IMR-90 (cell line): ENCODE data around the gene PTCD2. TPM values are rescaled to one million over a fixed set of nuclear protein-coding genes. Genes with fewer than 3 reads are reported as not detected.

Experiments used
- ATAC-seq: fragments of 200-7000 bp; cut with Tn5 transposase; 2 replicates; pipeline ENCODE4 v1.9.1; 2020; ENCODE audit warnings: low read depth, mild to moderate bottlenecking, moderate library complexity
- BruUV-seq: library from RNA; stranded (reverse); fragments of 400-500 nt; replicated peaks from 2 replicates; lab custom pipeline; 2021; lab: Mats Ljungman, UMichigan
- CTCF ChIA-PET: fragments of 300-600 bp; formaldehyde crosslinking; extraction: SDS; loops from one replicate; lab custom pipeline; 2021; ENCODE audit warnings: antibody characterized with exemption; lab: Yijun Ruan, JAX
- POLR2A ChIA-PET: fragments of 300-600 bp; sonication (Branson Sonifier 250); formaldehyde crosslinking; loops from one replicate; lab custom pipeline; 2022; ENCODE audit warnings: antibody characterized with exemption; ENCODE audit not compliant: unreplicated experiment; lab: Charles Lee
- DNase-seq: peaks from one replicate; pipeline ENCODE4 v3.0.0; 2013
- H2AFZ ChIP-seq: replicated peaks from 2 replicates; pipeline ENCODE3; 2013; ENCODE audit warnings: low read length, mild to moderate bottlenecking; ENCODE audit not compliant: poor library complexity
- H2AK5ac ChIP-seq: 2 replicates; pipeline ENCODE4 v1.6.1; 2013; ENCODE audit warnings: low read depth, low read length, inconsistent platforms
- H2AK9ac ChIP-seq: replicated peaks from 2 replicates; pipeline ENCODE3; 2013; ENCODE audit warnings: mild to moderate bottlenecking, low read depth, low read length, moderate library complexity; ENCODE audit not compliant: poor library complexity
- H2BK120ac ChIP-seq: 2 replicates; pipeline ENCODE4 v1.6.1; 2013; ENCODE audit warnings: low read depth, low read length, inconsistent platforms
- H2BK15ac ChIP-seq: 3 replicates; pipeline ENCODE4 v1.6.1; 2013; ENCODE audit warnings: low read depth, low read length, inconsistent platforms
- H2BK20ac ChIP-seq: 2 replicates; pipeline ENCODE4 v1.6.1; 2013; ENCODE audit warnings: low read depth, mild to moderate bottlenecking, inconsistent platforms, low read length, moderate library complexity
- H2BK5ac ChIP-seq: 2 replicates; pipeline ENCODE4 v1.6.1; 2013; ENCODE audit warnings: mild to moderate bottlenecking, low read depth, low read length, inconsistent platforms; ENCODE audit not compliant: poor library complexity, severe bottlenecking
- H3K14ac ChIP-seq: replicated peaks from 2 replicates; pipeline ENCODE4 v1.6.1; 2013; ENCODE audit warnings: low read depth, low read length, inconsistent platforms
- H3K18ac ChIP-seq: 2 replicates; pipeline ENCODE4 v1.6.1; 2013; ENCODE audit warnings: low read depth, low read length, control low read depth
- H3K23ac ChIP-seq: 2 replicates; pipeline ENCODE4 v1.6.1; 2013; ENCODE audit warnings: low read depth, low read length, inconsistent platforms
- H3K27ac ChIP-seq: 2 replicates; pipeline ENCODE4 v1.5.1; 2013; ENCODE audit warnings: mild to moderate bottlenecking, control low read depth, low read length; ENCODE audit not compliant: insufficient read depth
- H3K27me3 ChIP-seq: 2 replicates; pipeline ENCODE4 v1.6.1; 2013; ENCODE audit warnings: low read length; ENCODE audit not compliant: control insufficient read depth, insufficient read depth
- H3K36me3 ChIP-seq: 2 replicates; pipeline ENCODE4 v1.6.1; 2013; ENCODE audit warnings: low read length, mixed read lengths; ENCODE audit not compliant: control insufficient read depth, insufficient read depth
- H3K4ac ChIP-seq: 2 replicates; pipeline ENCODE4 v1.6.1; 2013; ENCODE audit warnings: low read depth, low read length, inconsistent platforms
- H3K4me1 ChIP-seq: 2 replicates; pipeline ENCODE4 v1.6.1; 2013; ENCODE audit warnings: low read length, mixed read lengths; ENCODE audit not compliant: control insufficient read depth, insufficient read depth
- H3K4me2 ChIP-seq: 2 replicates; pipeline ENCODE4 v1.6.1; 2013; ENCODE audit warnings: low read depth, mild to moderate bottlenecking, control low read depth, low read length, moderate library complexity
- H3K4me3 ChIP-seq: 2 replicates; pipeline ENCODE4 v1.5.1; 2013; ENCODE audit warnings: low read depth, mild to moderate bottlenecking, control low read depth, low read length, moderate library complexity; ENCODE audit not compliant: insufficient read depth
- H3K56ac ChIP-seq: 2 replicates; pipeline ENCODE4 v1.6.1; 2013; ENCODE audit warnings: low read length, inconsistent platforms; ENCODE audit not compliant: insufficient read depth; ENCODE audit errors: extremely low read depth
- H3K79me1 ChIP-seq, 2 experiments: 2 replicates each; pipeline ENCODE4 v1.6.1; 2013; ENCODE audit warnings: low read length in 2 of 2, inconsistent platforms in 1 of 2, low read depth in 1 of 2
- H3K9ac ChIP-seq: 2 replicates; pipeline ENCODE4 v1.6.1; 2013; ENCODE audit warnings: low read depth, low read length, control low read depth
- H3K9me1 ChIP-seq: 2 replicates; pipeline ENCODE4 v1.6.1; 2013; ENCODE audit warnings: low read length, inconsistent platforms; ENCODE audit not compliant: insufficient read depth
- H3K9me3 ChIP-seq: 2 replicates; pipeline ENCODE4 v1.6.1; 2013; ENCODE audit warnings: low read length; ENCODE audit not compliant: control insufficient read depth, insufficient read depth
- H4K20me1 ChIP-seq: 2 replicates; pipeline ENCODE4 v1.6.1; 2013; ENCODE audit warnings: low read length, inconsistent platforms; ENCODE audit not compliant: insufficient read depth
- H4K5ac ChIP-seq: 2 replicates; pipeline ENCODE4 v1.6.1; 2013; ENCODE audit warnings: mild to moderate bottlenecking, low read depth, low read length, control low read depth
- H4K8ac ChIP-seq, 2 experiments: 2 replicates each; pipeline ENCODE4 v1.6.1; 2013; ENCODE audit warnings: low read depth in 2 of 2, low read length in 2 of 2, control low read depth in 1 of 2, inconsistent platforms in 1 of 2
- H4K91ac ChIP-seq: 2 replicates; pipeline ENCODE4 v1.6.1; 2013; ENCODE audit warnings: low read depth, low read length, inconsistent platforms; ENCODE audit not compliant: insufficient read depth
- NFE2L2 ChIP-seq: fragments of 150-350 bp; IDR thresholded peaks from 2 replicates; pipeline ENCODE4 v1.6.1; 2016; ENCODE audit warnings: low read depth, mild to moderate bottlenecking, low read length
- WGBS, 2 experiments: methylation state at CpG; one replicate each; pipeline versions ENCODE4 v1.1.5 to v1.1.7; 2013; ENCODE audit warnings: missing lambda C conversion rate in 2 of 2; ENCODE audit not compliant: insufficient read length in 1 of 2; ENCODE audit errors: extremely low coverage in 2 of 2; 5-methylcytosine and 5-hydroxymethylcytosine counted together
- dilution Hi-C: fragments of 300-500 bp; cut with HindIII; formaldehyde crosslinking; loops from one replicate; pipeline ENCODE4 v1.14.3; 2018; ENCODE audit warnings: low sequenced_read_pairs; ENCODE audit not compliant: unreplicated experiment
- in situ Hi-C: fragments of 300-500 bp; cut with MboI; formaldehyde crosslinking; loops from 3 replicates; pipeline ENCODE4 v1.14.3; 2019; ENCODE audit warnings: low sequenced_read_pairs, inconsistent platforms, mixed read lengths
- intact Hi-C: fragments of 100-400 bp; cut with micrococcal nuclease; formaldehyde crosslinking; loops from 2 replicates; pipeline ENCODE4 v1.10.0; 2022
- polyA plus RNA-seq, 3 experiments: library from polyadenylated mRNA; depleted of rRNA; stranded (reverse); fragments of >200 nt; gene quantifications; 2 replicates each; pipeline ENCODE4 v1.2.3, GENCODE V29; 2012; ENCODE audit warnings: low replicate concordance in 1 of 3
- total RNA-seq: library from RNA; depleted of rRNA; stranded (reverse); fragments of >200 nt; gene quantifications from 2 replicates; pipeline ENCODE4 v1.2.3, GENCODE V29; 2012

The PTCD2 gene
- total and polyA plus RNA-seq, 2 of the 4 experiments (the other 2 are of a cell fraction) = 6.5 to 9.9 TPM

- Histone ChIP-seq H3K4ac (no peak overlapping the region), H2AK9ac (no peak overlapping the region), H2BK120ac (no peak overlapping the region), H2BK15ac (no peak overlapping the region), H3K18ac (no peak overlapping the region; the same call in 1 of the 2 replicates), H4K5ac (peak overlapping the region; percentile 25; the same call in 1 of the 2 replicates), H3K36me3 (peaks cover 3% of the 10 kb centered on the region; the same call in 1 of the 2 replicates), H3K79me1 (peaks cover 36 to 45% of the 10 kb centered on the region in 2 experiments), H2AK5ac (peak overlapping the region; percentile 13; the same call in 1 of the 2 replicates), H3K23ac (no peak overlapping the region), H3K4me1 (no peaks in the 10 kb centered on the region; the same call in 1 of the 2 replicates), H3K9me3 (no peaks in the 10 kb centered on the region), H3K4me2 (no peak overlapping the region), H2BK5ac (no peak overlapping the region), H3K9me1 (peaks cover 3% of the 10 kb centered on the region; the same call in 1 of the 2 replicates), H2AFZ (no peak overlapping the region), H3K27ac (no peak overlapping the region), H3K14ac (peak overlapping the region; percentile 28; the same call in 1 of the 2 replicates), H4K8ac (no peak overlapping the region), H3K56ac (no peak overlapping the region), H4K91ac (no peak overlapping the region), H3K9ac (no peak overlapping the region), H3K4me3 (no peak overlapping the region), H3K27me3 (no peaks in the 10 kb centered on the region), H4K20me1 (no peaks in the 10 kb centered on the region), H2BK20ac (no peak overlapping the region)
- no peak for ATAC-seq
- in situ Hi-C loops = loop anchor here (5.0 to 25.0 kb wide), 2 partner anchors 523 to 718 kb away; partner anchors contain the start of gene MCCC2
- no peak for TF ChIP-seq NFE2L2
- no TSS peak for BruUV-seq
- ChIA-PET POLR2A (no interaction called here), CTCF (interaction anchor here (1.3 kb wide), 1 partner anchor 9 kb away, joined by 3 read pairs; no protein-coding TSS in a partner anchor)
- WGBS, 2 experiments = no CpG with 5 or more reads among the region's 2 CpGs
- DNase-seq = no peak
- intact Hi-C loops = loop anchor here (5.0 to 10.0 kb wide), 4 partner anchors 58 to 718 kb away; partner anchors contain the start of gene MCCC2
- dilution Hi-C loops = no loop called here
Observed at GRCh38 chr5:72305194-72306142, 14.7 kb upstream of the PTCD2 start.
